Activated CD4-positive, alpha-beta T cell treated with anti-CD3 and anti-CD28 coated beads for 24 hours (primary cell): Measurements from ENCODE around the gene PLRG1.
"Not testable (repeated sequence)": the region's sequence is repeated elsewhere in the genome, so short reads cannot be mapped to it uniquely, and the experiment has no call there.

Experiments used
- DNase-seq, 2 donors: peaks; one replicate each; pipeline ENCODE4 v3.0.0-alpha.2; 2020; ENCODE audit warnings: low read depth in 2 of 2

Gene PLRG1

GRCh38 chr4:154549894-154550790 is at the start of gene PLRG1:
Gene PLRG1, minus strand, starts transcription at chr4:154550400. Its CDS starts 92 bp downstream, at chr4:154550308.
- peak; percentile 90 to 93 for DNase-seq

- DNase-seq: no peak
These were observed 47.9 kb upstream of the PLRG1 start for GRCh38 chr4:154597798-154598774.

- DNase-seq: not testable (repeated sequence)
These were observed 47.1 kb upstream of the PLRG1 start for GRCh38 chr4:154597281-154597680.

- no peak for DNase-seq
These were observed 45.6 kb upstream of the PLRG1 start for GRCh38 chr4:154595807-154596206.

- not testable (repeated sequence) for DNase-seq
These were observed 44.1 kb upstream of the PLRG1 start for GRCh38 chr4:154594343-154594742.

- no peak for DNase-seq
These were observed 43.7 kb upstream of the PLRG1 start for GRCh38 chr4:154593868-154594267.

- DNase-seq: no peak
These were observed 41.7 kb upstream of the PLRG1 start for GRCh38 chr4:154591890-154592289.

GRCh38 chr4:154590329-154591006 is 40.3 kb upstream of the PLRG1 start, which contains the start of gene FGA:
Gene FGA, minus strand, starts transcription at chr4:154590742. Its CDS starts 55 bp downstream, at chr4:154590687.
- no peak for DNase-seq

- DNase-seq: no peak
These were observed 39.3 kb upstream of the PLRG1 start for GRCh38 chr4:154589296-154590197.

- DNase-seq: no peak
These were observed 38.0 kb upstream of the PLRG1 start for GRCh38 chr4:154588198-154588597.

GRCh38 chr4:154586296-154587033 is 36.3 kb upstream of the PLRG1 start:
- no peak for DNase-seq

GRCh38 chr4:154585369-154586018 is 35.3 kb upstream of the PLRG1 start:
- DNase-seq: no peak

GRCh38 chr4:154584259-154584658 is 34.1 kb upstream of the PLRG1 start:
- DNase-seq: no peak

GRCh38 chr4:154583677-154584076 is 33.5 kb upstream of the PLRG1 start:
- no peak for DNase-seq

- DNase-seq: no peak
These were observed 33.0 kb upstream of the PLRG1 start for GRCh38 chr4:154583230-154583629.

- DNase-seq: no peak
These were observed 32.5 kb upstream of the PLRG1 start for GRCh38 chr4:154582723-154583122.

GRCh38 chr4:154579927-154580326 is 29.7 kb upstream of the PLRG1 start:
- no peak for DNase-seq

- DNase-seq: no peak
These were observed 28.7 kb upstream of the PLRG1 start for GRCh38 chr4:154578919-154579318.

GRCh38 chr4:154577324-154577723 is 27.1 kb upstream of the PLRG1 start:
- no peak for DNase-seq
